ENCODE data around the gene ZDHHC7. TPM values are rescaled to one million over a fixed set of nuclear protein-coding genes. Genes with fewer than 3 reads are reported as not detected.

ZDHHC7 gene
- total and polyA plus RNA-seq, 11 donors = 12.0 to 66.7 (median 43.9) TPM

- Histone ChIP-seq H3K4me3 (no peak overlapping the region), H3K36me3 (no peaks in the 10 kb centered on the region), H3K27me3 (no peaks in the 10 kb centered on the region), H3K9me3 (no peaks in the 10 kb centered on the region), H3K4me1 (peaks cover 0 to 21% (median 14%) of the 10 kb centered on the region in 12 donors), H3K27ac (peak overlapping the region in 11 of 12 donors; percentile 3 to 82 (median 39))
- 28 to 38% (median 30%) methylated on average over 8 to 12 of the region's 12 CpGs for WGBS, 4 donors
- DNase-seq (peak; percentile 75 to 81 (median 78)), ATAC-seq (peak; percentile 90 to 96 (median 93))
- intact Hi-C loops (cut with DNase I) = loop anchor here (1.0 to 5.0 kb wide), 8 partner anchors 25 to 200 kb away; no protein-coding TSS in a partner anchor
- no peak for TF ChIP-seq POLR2A (IDR thresholded peaks at IDR 0.05)
- TF ChIP-seq, protein P1, sequence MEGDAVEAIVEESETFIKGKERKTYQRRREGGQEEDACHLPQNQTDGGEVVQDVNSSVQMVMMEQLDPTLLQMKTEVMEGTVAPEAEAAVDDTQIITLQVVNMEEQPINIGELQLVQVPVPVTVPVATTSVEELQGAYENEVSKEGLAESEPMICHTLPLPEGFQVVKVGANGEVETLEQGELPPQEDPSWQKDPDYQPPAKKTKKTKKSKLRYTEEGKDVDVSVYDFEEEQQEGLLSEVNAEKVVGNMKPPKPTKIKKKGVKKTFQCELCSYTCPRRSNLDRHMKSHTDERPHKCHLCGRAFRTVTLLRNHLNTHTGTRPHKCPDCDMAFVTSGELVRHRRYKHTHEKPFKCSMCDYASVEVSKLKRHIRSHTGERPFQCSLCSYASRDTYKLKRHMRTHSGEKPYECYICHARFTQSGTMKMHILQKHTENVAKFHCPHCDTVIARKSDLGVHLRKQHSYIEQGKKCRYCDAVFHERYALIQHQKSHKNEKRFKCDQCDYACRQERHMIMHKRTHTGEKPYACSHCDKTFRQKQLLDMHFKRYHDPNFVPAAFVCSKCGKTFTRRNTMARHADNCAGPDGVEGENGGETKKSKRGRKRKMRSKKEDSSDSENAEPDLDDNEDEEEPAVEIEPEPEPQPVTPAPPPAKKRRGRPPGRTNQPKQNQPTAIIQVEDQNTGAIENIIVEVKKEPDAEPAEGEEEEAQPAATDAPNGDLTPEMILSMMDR (IDR thresholded peaks at IDR 0.05) = peak; percentile 90 to 95 (median 93)
These were observed 58.8 kb downstream of the ZDHHC7 start for GRCh38 chr16:84952335-84953189.

DNA sequence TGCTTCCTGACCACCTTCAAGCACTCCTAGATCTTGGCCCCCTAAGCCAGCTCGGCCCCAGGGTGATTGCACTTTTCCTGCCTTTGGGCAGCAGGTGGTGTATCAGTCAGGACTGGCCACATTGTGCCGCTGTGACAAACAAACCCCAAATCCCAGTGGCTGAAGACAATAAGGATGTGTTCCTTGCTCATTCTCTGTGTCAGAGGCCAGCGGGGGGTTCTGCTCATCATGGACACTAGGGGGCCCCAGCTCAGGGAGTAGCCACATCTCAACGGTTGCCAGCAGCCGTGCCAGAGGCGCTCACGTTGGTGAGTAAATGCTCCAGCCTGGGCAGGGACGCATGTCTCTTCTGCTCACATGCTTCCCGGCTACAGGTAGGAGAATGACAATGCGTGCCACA lies 60.4 kb downstream of the ZDHHC7 start:
- Histone ChIP-seq H3K36me3 (no peaks in the 10 kb centered on the region), H3K9me3 (no peaks in the 10 kb centered on the region), H3K4me3 (no peak overlapping the region), H3K27ac (no peak overlapping the region), H3K27me3 (no peaks in the 10 kb centered on the region), H3K4me1 (peaks cover 0 to 21% (median 14%) of the 10 kb centered on the region in 12 donors)
- intact Hi-C loops (cut with DNase I) = loop anchor here in 4 of 10 donors (5.0 kb wide), 3 partner anchors 129 to 199 kb away; no protein-coding TSS in a partner anchor
- ATAC-seq (no peak), DNase-seq (no peak)
- TF ChIP-seq, protein P1 (IDR thresholded peaks at IDR 0.05) = peak in 3 of 12 donors; percentile 16 to 20 (median 18)
- no peak for TF ChIP-seq POLR2A (IDR thresholded peaks at IDR 0.05)
- 84 to 96% (median 85%) methylated on average over 8 to 10 of the region's 10 CpGs for WGBS, 4 donors

GRCh38 chr16:84949772-84950436 lies 61.4 kb downstream of the ZDHHC7 start:
- Histone ChIP-seq H3K27me3 (no peaks in the 10 kb centered on the region), H3K4me3 (no peak overlapping the region), H3K4me1 (peaks cover 0 to 21% (median 14%) of the 10 kb centered on the region in 12 donors), H3K9me3 (no peaks in the 10 kb centered on the region), H3K27ac (no peak overlapping the region), H3K36me3 (no peaks in the 10 kb centered on the region)
- no peak for TF ChIP-seq POLR2A (IDR thresholded peaks at IDR 0.05)
- TF ChIP-seq, protein P1 (IDR thresholded peaks at IDR 0.05) = no peak
- intact Hi-C loops (cut with DNase I) = loop anchor here in 4 of 10 donors (5.0 kb wide), 3 partner anchors 128 to 198 kb away; no protein-coding TSS in a partner anchor
- whole genome bisulfite sequencing, 4 donors = 79 to 86% (median 82%) methylated on average over 10 of the region's 10 CpGs
- ATAC-seq (no peak), DNase-seq (no peak)

All from heart left ventricle (tissue), 16 donors.